Muscle layer of colon (tissue), 2 donors: ENCODE data around the gene ME3.
A peak's percentile ranks its signal among the peaks of the same experiment; 100 is the strongest.
"Not testable (repeated sequence)": the region's sequence is repeated elsewhere in the genome, so short reads cannot be mapped to it uniquely, and the experiment has no call there.

ENCODE experiments used
- H3K27ac ChIP-seq: one replicate; pipeline ENCODE4 v1.7.0; 2013; ENCODE audit warnings: low read depth, mild to moderate bottlenecking, low read length, moderate library complexity
- H3K27me3 ChIP-seq, 2 donors: one replicate each; pipeline ENCODE4 v1.7.0; 2013; ENCODE audit warnings: low read length in 2 of 2, mild to moderate bottlenecking in 2 of 2; ENCODE audit not compliant: insufficient read depth in 2 of 2, control insufficient read depth in 1 of 2
- H3K36me3 ChIP-seq: one replicate; pipeline ENCODE4 v1.7.0; 2013; ENCODE audit warnings: mild to moderate bottlenecking, low read length; ENCODE audit not compliant: insufficient read depth
- H3K4me1 ChIP-seq: one replicate; pipeline ENCODE4 v1.7.0; 2013; ENCODE audit warnings: mild to moderate bottlenecking, low read length; ENCODE audit not compliant: insufficient read depth
- H3K4me3 ChIP-seq, 2 donors: one replicate each; pipeline ENCODE4 v1.7.0; 2013; ENCODE audit warnings: low read length in 2 of 2, low read depth in 1 of 2, mild to moderate bottlenecking in 1 of 2, moderate library complexity in 1 of 2
- H3K9ac ChIP-seq: one replicate; pipeline ENCODE4 v1.7.0; 2013; ENCODE audit warnings: low read length
- H3K9me3 ChIP-seq: one replicate; pipeline ENCODE4 v1.7.0; 2013; ENCODE audit warnings: mild to moderate bottlenecking, low read length
- donor health status: abdominal sarcoma.
- donor health status: Adenocarcinoma of cecum.

Gene ME3

GRCh38 chr11:86548271-86548917 is 124.0 kb downstream of the ME3 start:
- Histone ChIP-seq H3K27me3 (no peaks in the 10 kb centered on the region), H3K9me3 (no peaks in the 10 kb centered on the region), H3K4me3 (no peak overlapping the region), H3K36me3 (no peaks in the 10 kb centered on the region), H3K9ac (no peak overlapping the region), H3K27ac (no peak overlapping the region), H3K4me1 (peaks cover 32% of the 10 kb centered on the region)

GRCh38 chr11:86547727-86548126 is 124.7 kb downstream of the ME3 start:
- no peak overlapping the region for H3K4me3 ChIP-seq

GRCh38 chr11:86541299-86541698 is 131.1 kb downstream of the ME3 start:
- not testable (repeated sequence) for H3K9ac ChIP-seq, H3K4me3 ChIP-seq, H3K9me3 ChIP-seq, H3K27ac ChIP-seq, H3K36me3 ChIP-seq, H3K27me3 ChIP-seq, H3K4me1 ChIP-seq

More at GRCh38 chr11:86547727-86548126, 124.7 kb downstream of the ME3 start:
- Histone ChIP-seq H3K4me1 (peaks cover 32% of the 10 kb centered on the region), H3K36me3 (no peaks in the 10 kb centered on the region), H3K27ac (no peak overlapping the region), H3K9ac (no peak overlapping the region), H3K9me3 (no peaks in the 10 kb centered on the region), H3K27me3 (no peaks in the 10 kb centered on the region)

- no peaks in the 10 kb centered on the region for H3K27me3 ChIP-seq
- H3K9ac ChIP-seq, result no peak overlapping the region
- no peaks in the 10 kb centered on the region for H3K4me1 ChIP-seq
- H3K9me3 ChIP-seq, result no peaks in the 10 kb centered on the region
- H3K36me3 ChIP-seq, result no peaks in the 10 kb centered on the region
- H3K27ac ChIP-seq, result no peak overlapping the region
- H3K4me3 ChIP-seq, result no peak overlapping the region
Measured at GRCh38 chr11:86538223-86538548, 134.2 kb downstream of the ME3 start.

GRCh38 chr11:86537541-86538222 is 134.7 kb downstream of the ME3 start:
- no peak overlapping the region for H3K4me3 ChIP-seq

GRCh38 chr11:86535773-86536172 is 136.6 kb downstream of the ME3 start:
- H3K4me3 ChIP-seq, result no peak overlapping the region
- H3K36me3 ChIP-seq, result no peaks in the 10 kb centered on the region
- no peak overlapping the region for H3K27ac ChIP-seq
- no peaks in the 10 kb centered on the region for H3K9me3 ChIP-seq
- no peaks in the 10 kb centered on the region for H3K4me1 ChIP-seq
- H3K27me3 ChIP-seq, result no peaks in the 10 kb centered on the region
- H3K9ac ChIP-seq, result no peak overlapping the region

More at GRCh38 chr11:86537541-86538222, 134.7 kb downstream of the ME3 start:
- no peaks in the 10 kb centered on the region for H3K4me1 ChIP-seq
- no peak overlapping the region for H3K9ac ChIP-seq
- no peaks in the 10 kb centered on the region for H3K9me3 ChIP-seq
- H3K27me3 ChIP-seq, result no peaks in the 10 kb centered on the region
- no peak overlapping the region for H3K27ac ChIP-seq
- H3K36me3 ChIP-seq, result no peaks in the 10 kb centered on the region

- Histone ChIP-seq H3K9ac (no peak overlapping the region), H3K27me3 (no peaks in the 10 kb centered on the region), H3K9me3 (no peaks in the 10 kb centered on the region), H3K4me1 (peaks cover 17% of the 10 kb centered on the region), H3K36me3 (no peaks in the 10 kb centered on the region), H3K4me3 (no peak overlapping the region), H3K27ac (peak overlapping the region; percentile 28)
Measured at GRCh38 chr11:86524620-86525352, 147.6 kb downstream of the ME3 start.

- Histone ChIP-seq H3K4me1 (peaks cover 25% of the 10 kb centered on the region), H3K27me3 (no peaks in the 10 kb centered on the region), H3K9ac (no peak overlapping the region), H3K4me3 (no peak overlapping the region), H3K27ac (peak overlapping the region; percentile 28), H3K36me3 (no peaks in the 10 kb centered on the region), H3K9me3 (no peaks in the 10 kb centered on the region)
Measured at GRCh38 chr11:86523738-86524619, 148.4 kb downstream of the ME3 start.

GRCh38 chr11:86522512-86522911 is 149.9 kb downstream of the ME3 start:
- H3K27ac ChIP-seq, H3K36me3 ChIP-seq, H3K4me3 ChIP-seq, H3K9ac ChIP-seq, H3K27me3 ChIP-seq, H3K9me3 ChIP-seq: not testable (repeated sequence)
- peaks cover 28% of the 10 kb centered on the region for H3K4me1 ChIP-seq

GRCh38 chr11:86519064-86519911 is 153.1 kb downstream of the ME3 start:
- Histone ChIP-seq H3K27me3 (no peaks in the 10 kb centered on the region), H3K9me3 (no peaks in the 10 kb centered on the region), H3K27ac (no peak overlapping the region), H3K36me3 (no peaks in the 10 kb centered on the region), H3K9ac (no peak overlapping the region), H3K4me3 (peak overlapping the region in 1 of 2 donors; percentile 11), H3K4me1 (peaks cover 22% of the 10 kb centered on the region)
